Prostate gland (tissue), 2 donors: ENCODE data around the gene GZMM. TPM values are rescaled to one million over a fixed set of nuclear protein-coding genes. Genes with fewer than 3 reads are reported as not detected.

Experiments used
- DNase-seq: peaks from one replicate; pipeline ENCODE4 v3.0.0-alpha.2; 2019; ENCODE audit warnings: low spot score
- H3K27ac ChIP-seq, 2 donors: fragments of 200-600 bp; sonication (generic); 2 replicates each; pipeline ENCODE4 v1.5.1; 2017 to 2019
- H3K27me3 ChIP-seq: fragments of 200-600 bp; sonication (generic); replicated peaks from 2 replicates; pipeline ENCODE4 v1.5.1; 2019; ENCODE audit not compliant: insufficient read depth
- H3K36me3 ChIP-seq, 2 donors: fragments of 200-600 bp; sonication (generic); 1 replicate in 1 of 2; 2 replicates in 1 of 2; pipeline versions ENCODE4 v1.5.1 to v1.8.1; 2017 to 2019
- H3K4me1 ChIP-seq: fragments of 200-600 bp; sonication (generic); replicated peaks from 2 replicates; pipeline ENCODE4 v1.5.1; 2019
- H3K4me3 ChIP-seq, 2 donors: fragments of 200-600 bp; sonication (generic); 2 replicates each; pipeline ENCODE4 v1.5.1; 2017 to 2019
- H3K9me3 ChIP-seq: fragments of 200-600 bp; sonication (generic); 2 replicates; pipeline ENCODE4 v1.5.1; 2017
- POLR2A ChIP-seq: fragments of 450-650 bp; IDR thresholded peaks from one replicate; pipeline ENCODE4 v1.6.1; 2016; ENCODE audit warnings: antibody characterized with exemption, mild to moderate bottlenecking
- POLR2AphosphoS5 ChIP-seq: sonication (generic); formaldehyde crosslinking; IDR thresholded peaks from one replicate; pipeline ENCODE4 v1.6.1; 2017; ENCODE audit warnings: antibody characterized with exemption
- WGBS: methylation state at CpG from one replicate; pipeline ENCODE4 v1.1.5; 2018; 5-methylcytosine and 5-hydroxymethylcytosine counted together
- intact Hi-C: fragments of 100-400 bp; cut with DNase I; formaldehyde crosslinking; loops from one replicate; pipeline ENCODE4 v1.14.2; 2022
- total RNA-seq, 2 donors: library from RNA; depleted of rRNA; stranded (reverse); fragments of >200 nt; gene quantifications; one replicate each; pipeline ENCODE4 v1.1.0, GENCODE V29; 2016
- TF ChIP-seq, protein P1 (sequence below), 4 experiments: fragments of 200-600 bp in 2 of 4; fragments of 450-650 bp in 2 of 4; sonication (generic) in 2 of 4; IDR thresholded peaks; 1 replicate in 3 of 4; 2 replicates in 1 of 4; pipeline ENCODE4 v1.5.1; 2016 to 2019; ENCODE audit warnings: antibody characterized with exemption in 4 of 4, mild to moderate bottlenecking in 2 of 4, moderate library complexity in 2 of 4

GZMM gene
- total RNA-seq, 2 donors from 2014 or later = 0.68 TPM; not detected in 1

GRCh38 chr19:594265-594870, 50.5 kb downstream of the GZMM start:
- peaks cover 9% of the 10 kb centered on the region for H3K27me3 ChIP-seq
- H3K27ac ChIP-seq = no peak overlapping the region
- no peak for DNase-seq
- no peaks in the 10 kb centered on the region for H3K4me1 ChIP-seq
- intact Hi-C loops = no loop called here
- H3K4me3 ChIP-seq = no peak overlapping the region
- H3K9me3 ChIP-seq = no peaks in the 10 kb centered on the region
- WGBS = 68% methylated on average over 24 of the region's 24 CpGs
- TF ChIP-seq POLR2A (no peak), POLR2AphosphoS5 (no peak)
- TF ChIP-seq, protein P1, sequence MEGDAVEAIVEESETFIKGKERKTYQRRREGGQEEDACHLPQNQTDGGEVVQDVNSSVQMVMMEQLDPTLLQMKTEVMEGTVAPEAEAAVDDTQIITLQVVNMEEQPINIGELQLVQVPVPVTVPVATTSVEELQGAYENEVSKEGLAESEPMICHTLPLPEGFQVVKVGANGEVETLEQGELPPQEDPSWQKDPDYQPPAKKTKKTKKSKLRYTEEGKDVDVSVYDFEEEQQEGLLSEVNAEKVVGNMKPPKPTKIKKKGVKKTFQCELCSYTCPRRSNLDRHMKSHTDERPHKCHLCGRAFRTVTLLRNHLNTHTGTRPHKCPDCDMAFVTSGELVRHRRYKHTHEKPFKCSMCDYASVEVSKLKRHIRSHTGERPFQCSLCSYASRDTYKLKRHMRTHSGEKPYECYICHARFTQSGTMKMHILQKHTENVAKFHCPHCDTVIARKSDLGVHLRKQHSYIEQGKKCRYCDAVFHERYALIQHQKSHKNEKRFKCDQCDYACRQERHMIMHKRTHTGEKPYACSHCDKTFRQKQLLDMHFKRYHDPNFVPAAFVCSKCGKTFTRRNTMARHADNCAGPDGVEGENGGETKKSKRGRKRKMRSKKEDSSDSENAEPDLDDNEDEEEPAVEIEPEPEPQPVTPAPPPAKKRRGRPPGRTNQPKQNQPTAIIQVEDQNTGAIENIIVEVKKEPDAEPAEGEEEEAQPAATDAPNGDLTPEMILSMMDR (IDR thresholded peaks at IDR 0.05) = no peak
- H3K36me3 ChIP-seq = no peaks in the 10 kb centered on the region

- no peaks in the 10 kb centered on the region for H3K9me3 ChIP-seq
- no peak for DNase-seq
- no peak overlapping the region for H3K4me3 ChIP-seq
- H3K36me3 ChIP-seq = no peaks in the 10 kb centered on the region
- TF ChIP-seq, protein P1 (IDR thresholded peaks at IDR 0.05) = no peak
- TF ChIP-seq POLR2A = no peak
- TF ChIP-seq POLR2AphosphoS5 = no peak
- intact Hi-C loops = no loop called here
- H3K27ac ChIP-seq = no peak overlapping the region
- peaks cover 7% of the 10 kb centered on the region for H3K27me3 ChIP-seq
- no peaks in the 10 kb centered on the region for H3K4me1 ChIP-seq
- WGBS = 73% methylated on average over 37 of the region's 42 CpGs
Measured at GRCh38 chr19:595326-596262, 51.7 kb downstream of the GZMM start.

- Histone ChIP-seq H3K27ac (no peak overlapping the region), H3K4me3 (no peak overlapping the region), H3K36me3 (no peaks in the 10 kb centered on the region), H3K9me3 (no peaks in the 10 kb centered on the region), H3K27me3 (peaks cover under 1% of the 10 kb centered on the region), H3K4me1 (no peaks in the 10 kb centered on the region)
- WGBS = 87% methylated on average over 16 of the region's 16 CpGs
- no peak for DNase-seq
- intact Hi-C loops = no loop called here
- TF ChIP-seq POLR2A (no peak), POLR2AphosphoS5 (no peak)
- TF ChIP-seq, protein P1 (IDR thresholded peaks at IDR 0.05) = no peak
Measured at GRCh38 chr19:596263-596655, 52.4 kb downstream of the GZMM start.

DNA sequence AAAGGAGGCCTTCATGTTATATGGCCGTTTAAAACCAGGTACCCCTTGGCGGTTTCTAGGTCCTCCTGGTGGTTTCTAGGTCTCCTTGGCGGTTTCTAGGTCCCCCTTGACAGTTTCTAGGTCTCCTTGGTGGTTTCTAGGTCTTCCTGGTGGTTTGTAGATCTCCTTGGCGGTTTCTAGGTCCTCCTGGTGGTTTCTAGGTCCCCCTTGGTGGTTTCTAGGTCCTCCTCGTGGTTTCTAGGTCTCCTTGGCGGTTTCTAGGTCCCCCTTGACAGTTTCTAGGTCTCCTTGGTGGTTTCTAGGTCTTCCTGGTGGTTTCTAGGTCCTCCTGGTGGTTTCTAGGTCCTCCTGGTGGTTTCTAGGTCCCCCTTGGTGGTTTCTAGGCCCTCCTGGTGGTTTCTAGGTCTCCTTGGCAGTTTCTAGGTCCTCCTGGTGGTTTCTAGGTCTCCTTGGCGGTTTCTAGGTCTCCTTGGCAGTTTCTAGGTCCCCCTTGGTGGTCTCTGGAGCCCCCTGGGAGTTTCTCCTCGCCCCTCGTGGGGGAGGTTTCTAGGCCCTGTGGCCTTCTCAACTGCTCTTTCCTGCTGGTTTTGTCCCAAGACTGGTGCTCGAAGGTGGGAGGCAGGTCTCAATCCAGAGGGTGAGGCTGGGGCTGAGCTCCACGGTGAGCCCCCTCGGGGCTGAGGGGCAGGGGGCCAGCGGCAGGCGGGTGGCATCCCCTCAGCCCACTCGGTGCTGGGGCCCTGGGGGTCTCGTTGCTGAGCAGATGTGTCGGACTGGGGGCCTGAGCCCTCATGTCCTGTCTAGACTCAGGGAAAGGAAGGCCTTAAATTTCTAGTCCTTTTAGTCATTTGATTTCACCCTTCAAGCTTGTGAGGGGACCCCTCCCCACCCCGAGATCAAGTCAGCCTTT, 53.8 kb downstream of the GZMM start:
- Histone ChIP-seq H3K4me1 (no peaks in the 10 kb centered on the region), H3K4me3 (no peak overlapping the region), H3K9me3 (no peaks in the 10 kb centered on the region), H3K27me3 (no peaks in the 10 kb centered on the region), H3K36me3 (no peaks in the 10 kb centered on the region), H3K27ac (no peak overlapping the region)
- intact Hi-C loops = no loop called here
- TF ChIP-seq POLR2A (no peak), POLR2AphosphoS5 (no peak)
- TF ChIP-seq, protein P1 (IDR thresholded peaks at IDR 0.05) = no peak
- no peak for DNase-seq
- 81% methylated on average over 18 of the region's 18 CpGs for WGBS

Other genes with a start within 250 kb of the GZMM start
- 10 to 100 TPM; 16.9 to 37.1 TPM for gene MIER2, start 199.3 kb upstream of the GZMM start, total RNA-seq
- 1 to 10 TPM in 1 of 2 donors, under 1 TPM in 1; 0.59 to 3.1 TPM for gene C2CD4C, start 134.9 kb upstream of the GZMM start, total RNA-seq
- 10 to 100 TPM; 52.2 to 83.4 TPM for gene SHC2, start 83.0 kb upstream of the GZMM start, total RNA-seq
- under 1 TPM; 0.80 to 0.91 TPM for gene MADCAM1, start 47.6 kb upstream of the GZMM start, total RNA-seq
- 10 to 100 TPM; 90.0 to 94.9 TPM for gene TPGS1, start 36.6 kb upstream of the GZMM start, total RNA-seq
- gene CDC34, start 12.3 kb upstream of the GZMM start, total RNA-seq = 100 to 1,000 TPM in 1 of 2 donors, 10 to 100 TPM in 1; 93.4 to 159 TPM
- gene BSG, start 28.5 kb downstream of the GZMM start, total RNA-seq = 1,000 to 10,000 TPM in 1 of 2 donors, 100 to 1,000 TPM in 1; 557 to 1,261 TPM
- gene HCN2, start 45.8 kb downstream of the GZMM start, total RNA-seq = 1 to 10 TPM in 1 of 2 donors, under 1 TPM in 1; 0.14 to 8.5 TPM
- gene POLRMT, start 89.5 kb downstream of the GZMM start, total RNA-seq = 100 to 1,000 TPM in 1 of 2 donors, 10 to 100 TPM in 1; 34.7 to 106 TPM
- 1 to 10 TPM in 1 of 2 donors, not detected in 1; 4.4 TPM for gene FGF22, start 95.8 kb downstream of the GZMM start, total RNA-seq
- 100 to 1,000 TPM in 1 of 2 donors, 10 to 100 TPM in 1; 70.7 to 109 TPM for gene RNF126, start 119.2 kb downstream of the GZMM start, total RNA-seq
- 100 to 1,000 TPM in 1 of 2 donors, 10 to 100 TPM in 1; 69.3 to 241 TPM for gene FSTL3, start 132.3 kb downstream of the GZMM start, total RNA-seq
- 1 to 10 TPM in 1 of 2 donors, not detected in 1; 1.7 TPM for gene PRSS57, start 151.4 kb downstream of the GZMM start, total RNA-seq
- gene PALM, start 164.9 kb downstream of the GZMM start, total RNA-seq = 10 to 100 TPM; 40.9 to 58.7 TPM
- 1 to 10 TPM; 7.3 to 9.3 TPM for gene MISP, start 207.1 kb downstream of the GZMM start, total RNA-seq